Measurements from ENCODE around the gene TLR9.

DNA sequence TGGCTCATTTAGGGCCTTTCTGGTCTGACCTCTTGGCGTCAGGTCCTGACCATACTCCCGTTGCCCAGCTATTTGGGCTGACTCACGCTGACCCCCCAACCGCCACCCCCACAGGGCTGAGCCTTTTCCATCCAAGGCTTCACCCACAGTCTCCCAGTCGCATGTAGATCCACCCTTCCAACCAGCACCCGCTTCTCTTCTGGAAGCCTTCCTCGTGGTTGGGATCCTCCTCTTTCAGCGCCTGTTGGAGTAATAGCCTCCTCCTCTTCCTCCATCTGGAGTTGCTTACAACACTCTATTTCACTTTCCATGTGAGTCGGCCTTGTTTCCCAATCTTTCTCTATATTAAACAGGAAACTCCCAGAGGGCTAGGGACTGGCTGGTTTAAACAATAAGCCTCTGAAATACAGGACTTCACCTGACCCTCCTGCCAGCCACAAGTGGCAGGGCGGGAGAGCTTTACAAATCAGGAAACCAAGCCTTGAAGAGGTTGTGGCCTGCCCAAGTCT is 29.6 kb downstream of the TLR9 start:
- TF ChIP-seq, protein P1, sequence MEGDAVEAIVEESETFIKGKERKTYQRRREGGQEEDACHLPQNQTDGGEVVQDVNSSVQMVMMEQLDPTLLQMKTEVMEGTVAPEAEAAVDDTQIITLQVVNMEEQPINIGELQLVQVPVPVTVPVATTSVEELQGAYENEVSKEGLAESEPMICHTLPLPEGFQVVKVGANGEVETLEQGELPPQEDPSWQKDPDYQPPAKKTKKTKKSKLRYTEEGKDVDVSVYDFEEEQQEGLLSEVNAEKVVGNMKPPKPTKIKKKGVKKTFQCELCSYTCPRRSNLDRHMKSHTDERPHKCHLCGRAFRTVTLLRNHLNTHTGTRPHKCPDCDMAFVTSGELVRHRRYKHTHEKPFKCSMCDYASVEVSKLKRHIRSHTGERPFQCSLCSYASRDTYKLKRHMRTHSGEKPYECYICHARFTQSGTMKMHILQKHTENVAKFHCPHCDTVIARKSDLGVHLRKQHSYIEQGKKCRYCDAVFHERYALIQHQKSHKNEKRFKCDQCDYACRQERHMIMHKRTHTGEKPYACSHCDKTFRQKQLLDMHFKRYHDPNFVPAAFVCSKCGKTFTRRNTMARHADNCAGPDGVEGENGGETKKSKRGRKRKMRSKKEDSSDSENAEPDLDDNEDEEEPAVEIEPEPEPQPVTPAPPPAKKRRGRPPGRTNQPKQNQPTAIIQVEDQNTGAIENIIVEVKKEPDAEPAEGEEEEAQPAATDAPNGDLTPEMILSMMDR (IDR thresholded peaks at IDR 0.05; ENCODE audit: borderline replicate concordance, extremely low read depth, low read length, poor library complexity, severe bottlenecking), result no peak
- no peak for TF ChIP-seq EZH2 (IDR thresholded peaks at IDR 0.05; ENCODE audit: borderline replicate concordance, low read depth, low read length, severe bottlenecking)

All from DND-41 (cell line).